Measurements from ENCODE around the gene B9D2. TPM values are rescaled to one million over a fixed set of nuclear protein-coding genes. Genes with fewer than 3 reads are reported as not detected.

B9D2 gene
- polyA plus RNA-seq, 3 donors, result 12.2 to 32.5 (median 25.1) TPM

GRCh38 chr19:41405776-41406175 lies 41.8 kb upstream of the B9D2 start:
- peaks cover 64% of the 10 kb centered on the region for H3K4me1 Mint-ChIP-seq
- 100% methylated on average over 1 of the region's 6 CpGs for WGBS (ENCODE audit: insufficient coverage)
- no peak for TF ChIP-seq CTCF (IDR thresholded peaks at IDR 0.05)
- peak overlapping the region in 4 of 7 donors; percentile 58 to 99 (median 66) for H3K27ac Mint-ChIP-seq
- DNase-seq, result no peak
- peak overlapping the region; percentile 49 for H3K4me2 ChIP-seq (replicated peaks; ENCODE audit: extremely low read depth, low read length, poor library complexity, severe bottlenecking)
- H2AFZ ChIP-seq (ENCODE audit: insufficient read depth, low read depth, low read length, poor library complexity, severe bottlenecking), result no peak overlapping the region
- H3K9me3 ChIP-seq (replicated peaks in 1 of 2; ENCODE audit: control insufficient read depth in 1 of 2, insufficient read depth in 1 of 2, low read length in 2 of 2), result no peaks in the 10 kb centered on the region
- peaks cover 13 to 29% of the 10 kb centered on the region in 2 donors for H3K36me3 ChIP-seq (replicated peaks in 1 of 2; ENCODE audit: control insufficient read depth in 1 of 2, insufficient read depth in 2 of 2, low read length in 2 of 2)
- peaks cover 57 to 60% of the 10 kb centered on the region in 2 donors for H3K4me1 ChIP-seq (ENCODE audit: control insufficient read depth in 1 of 2, insufficient read depth in 2 of 2, low read length in 2 of 2)
- peak overlapping the region; percentile 4 to 94 for H3K27ac ChIP-seq (ENCODE audit: low read depth in 1 of 2, low read length in 2 of 2)
- H3K27me3 Mint-ChIP-seq (ENCODE audit: low read depth in 3 of 3), result peaks cover 0 to 2% (median 0%) of the 10 kb centered on the region in 3 donors
- peaks cover 30 to 39% of the 10 kb centered on the region in 2 donors for H3K36me3 Mint-ChIP-seq
- H3K79me2 ChIP-seq (ENCODE audit: insufficient read depth, low read length), result peaks cover 70% of the 10 kb centered on the region
- peak overlapping the region in 1 of 2 donors; percentile 46 for H3K4me3 Mint-ChIP-seq
- H4K20me1 ChIP-seq (ENCODE audit: insufficient read depth, low read length), result peaks cover 7% of the 10 kb centered on the region
- peak overlapping the region in 1 of 3 experiments; percentile 35 for H3K4me3 ChIP-seq (replicated peaks in 1 of 3; ENCODE audit: low read depth in 2 of 3, low read length in 3 of 3)
- H3K27me3 ChIP-seq (ENCODE audit: control insufficient read depth in 2 of 2, insufficient read depth in 2 of 2, low read length in 2 of 2), result no peaks in the 10 kb centered on the region
- no peak overlapping the region for H3K9ac ChIP-seq (ENCODE audit: insufficient read depth, low read length, poor library complexity, severe bottlenecking)
- peaks cover 0 to 3% (median 0%) of the 10 kb centered on the region in 7 donors for H3K9me3 Mint-ChIP-seq
- intact Hi-C loops (cut with micrococcal nuclease), result no loop called here

- intact Hi-C loops (cut with micrococcal nuclease), result no loop called here
- Histone ChIP-seq H4K20me1 (ENCODE audit: insufficient read depth, low read length) (peaks cover 7% of the 10 kb centered on the region), H3K27me3 (ENCODE audit: control insufficient read depth in 2 of 2, insufficient read depth in 2 of 2, low read length in 2 of 2) (no peaks in the 10 kb centered on the region), H3K4me3 (replicated peaks in 1 of 3; ENCODE audit: low read depth in 2 of 3, low read length in 3 of 3) (no peak overlapping the region), H2AFZ (ENCODE audit: insufficient read depth, low read depth, low read length, poor library complexity, severe bottlenecking) (no peak overlapping the region), H3K4me2 (replicated peaks; ENCODE audit: extremely low read depth, low read length, poor library complexity, severe bottlenecking) (no peak overlapping the region), H3K9me3 (replicated peaks in 1 of 2; ENCODE audit: control insufficient read depth in 1 of 2, insufficient read depth in 1 of 2, low read length in 2 of 2) (no peaks in the 10 kb centered on the region), H3K9ac (ENCODE audit: insufficient read depth, low read length, poor library complexity, severe bottlenecking) (no peak overlapping the region), H3K4me1 (ENCODE audit: control insufficient read depth in 1 of 2, insufficient read depth in 2 of 2, low read length in 2 of 2) (peaks cover 43 to 44% of the 10 kb centered on the region in 2 donors), H3K36me3 (replicated peaks in 1 of 2; ENCODE audit: control insufficient read depth in 1 of 2, insufficient read depth in 2 of 2, low read length in 2 of 2) (peaks cover 11 to 26% of the 10 kb centered on the region in 2 donors), H3K79me2 (ENCODE audit: insufficient read depth, low read length) (peaks cover 78% of the 10 kb centered on the region), H3K27ac (ENCODE audit: low read depth in 1 of 2, low read length in 2 of 2) (no peak overlapping the region)
- no peak for DNase-seq
- Mint-ChIP-seq H3K27ac (peak overlapping the region in 1 of 7 donors; percentile 37), H3K36me3 (peaks cover 20 to 41% of the 10 kb centered on the region in 2 donors), H3K4me3 (no peak overlapping the region), H3K9me3 (no peaks in the 10 kb centered on the region), H3K27me3 (ENCODE audit: low read depth in 3 of 3) (no peaks in the 10 kb centered on the region), H3K4me1 (peaks cover 54% of the 10 kb centered on the region)
- 94% methylated on average over 7 of the region's 12 CpGs for WGBS (ENCODE audit: insufficient coverage)
- no peak for TF ChIP-seq CTCF (IDR thresholded peaks at IDR 0.05)
Observed at GRCh38 chr19:41403181-41403970, 39.4 kb upstream of the B9D2 start.
